ENCODE measurements around the gene SBF2.

DNA sequence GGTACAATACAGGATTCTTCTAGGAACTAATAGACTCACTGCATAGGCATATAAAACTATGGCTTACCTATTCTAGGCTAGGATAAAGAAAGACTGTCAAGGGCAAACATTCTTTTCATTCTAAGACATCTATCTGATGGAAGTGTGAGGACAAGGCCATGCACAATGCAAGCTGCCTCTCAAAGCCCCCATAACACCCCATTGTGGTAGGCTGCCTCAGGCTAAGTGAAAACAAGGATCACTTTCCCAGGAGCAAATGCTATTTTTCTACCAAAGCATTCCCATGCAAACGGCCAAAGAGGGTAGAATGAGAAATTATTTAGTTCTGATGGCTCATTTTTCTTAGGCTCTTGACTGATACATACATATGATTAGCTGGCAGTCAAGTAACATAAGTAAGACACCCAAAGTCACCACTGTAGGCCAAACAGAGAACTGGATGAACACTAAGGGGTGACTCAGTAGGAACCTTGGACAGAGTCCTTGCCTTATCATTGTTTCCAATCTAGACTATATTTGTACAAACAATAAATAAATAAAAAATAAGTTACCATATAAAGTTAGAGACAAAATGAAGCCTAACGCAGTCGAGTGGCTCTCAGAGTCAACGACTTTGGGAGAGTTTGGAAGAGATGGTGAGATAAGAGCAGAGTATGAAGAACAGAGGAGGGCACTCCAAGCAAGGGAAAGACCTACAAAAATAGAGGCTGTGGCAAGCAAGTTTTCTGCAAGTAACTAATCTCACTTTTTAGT lies 303.6 kb downstream of the SBF2 start:
- TF ChIP-seq, protein P1, sequence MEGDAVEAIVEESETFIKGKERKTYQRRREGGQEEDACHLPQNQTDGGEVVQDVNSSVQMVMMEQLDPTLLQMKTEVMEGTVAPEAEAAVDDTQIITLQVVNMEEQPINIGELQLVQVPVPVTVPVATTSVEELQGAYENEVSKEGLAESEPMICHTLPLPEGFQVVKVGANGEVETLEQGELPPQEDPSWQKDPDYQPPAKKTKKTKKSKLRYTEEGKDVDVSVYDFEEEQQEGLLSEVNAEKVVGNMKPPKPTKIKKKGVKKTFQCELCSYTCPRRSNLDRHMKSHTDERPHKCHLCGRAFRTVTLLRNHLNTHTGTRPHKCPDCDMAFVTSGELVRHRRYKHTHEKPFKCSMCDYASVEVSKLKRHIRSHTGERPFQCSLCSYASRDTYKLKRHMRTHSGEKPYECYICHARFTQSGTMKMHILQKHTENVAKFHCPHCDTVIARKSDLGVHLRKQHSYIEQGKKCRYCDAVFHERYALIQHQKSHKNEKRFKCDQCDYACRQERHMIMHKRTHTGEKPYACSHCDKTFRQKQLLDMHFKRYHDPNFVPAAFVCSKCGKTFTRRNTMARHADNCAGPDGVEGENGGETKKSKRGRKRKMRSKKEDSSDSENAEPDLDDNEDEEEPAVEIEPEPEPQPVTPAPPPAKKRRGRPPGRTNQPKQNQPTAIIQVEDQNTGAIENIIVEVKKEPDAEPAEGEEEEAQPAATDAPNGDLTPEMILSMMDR (IDR thresholded peaks at IDR 0.05; ENCODE audit: low read length): no peak
- no peak for TF ChIP-seq EZH2 (IDR thresholded peaks at IDR 0.05; ENCODE audit: borderline replicate concordance, low read length)

Measured in OCI-LY1 (cell line).